Measurements from ENCODE around the gene CAMTA1. TPM values are rescaled to one million over a fixed set of nuclear protein-coding genes. Genes with fewer than 3 reads are reported as not detected.

CAMTA1 gene
- total RNA-seq, 1 donor from 2014 or later = 81.6 TPM

GRCh38 chr1:7366286-7366954, 581.2 kb downstream of the CAMTA1 start:
- no peaks in the 10 kb centered on the region for H3K36me3 Mint-ChIP-seq (ENCODE audit: unreplicated experiment)
- peaks cover 2% of the 10 kb centered on the region for H3K4me1 Mint-ChIP-seq (ENCODE audit: unreplicated experiment)
- no peak for DNase-seq (ENCODE audit: extremely low spot score, unreplicated experiment)
- TF ChIP-seq CTCF (IDR thresholded peaks at IDR 0.05) = no peak
- H3K27ac Mint-ChIP-seq (ENCODE audit: unreplicated experiment) = no peak overlapping the region
- H3K27me3 Mint-ChIP-seq (ENCODE audit: unreplicated experiment) = no peaks in the 10 kb centered on the region
- H3K4me3 Mint-ChIP-seq (ENCODE audit: unreplicated experiment) = no peak overlapping the region
- H3K9me3 Mint-ChIP-seq (ENCODE audit: unreplicated experiment) = no peaks in the 10 kb centered on the region

- TF ChIP-seq CTCF (IDR thresholded peaks at IDR 0.05) = no peak
- no peak overlapping the region for H3K4me3 Mint-ChIP-seq (ENCODE audit: unreplicated experiment)
- no peaks in the 10 kb centered on the region for H3K36me3 Mint-ChIP-seq (ENCODE audit: unreplicated experiment)
- H3K4me1 Mint-ChIP-seq (ENCODE audit: unreplicated experiment) = peaks cover 2% of the 10 kb centered on the region
- H3K27me3 Mint-ChIP-seq (ENCODE audit: unreplicated experiment) = no peaks in the 10 kb centered on the region
- no peaks in the 10 kb centered on the region for H3K9me3 Mint-ChIP-seq (ENCODE audit: unreplicated experiment)
- H3K27ac Mint-ChIP-seq (ENCODE audit: unreplicated experiment) = no peak overlapping the region
- no peak for DNase-seq (ENCODE audit: extremely low spot score, unreplicated experiment)
These were observed 581.9 kb downstream of the CAMTA1 start for GRCh38 chr1:7366955-7367665.

- no peak overlapping the region for H3K27ac Mint-ChIP-seq (ENCODE audit: unreplicated experiment)
- no peaks in the 10 kb centered on the region for H3K36me3 Mint-ChIP-seq (ENCODE audit: unreplicated experiment)
These were observed 584.6 kb downstream of the CAMTA1 start for GRCh38 chr1:7369866-7370265.

GRCh38 chr1:7371926-7372325, 586.7 kb downstream of the CAMTA1 start:
- no peaks in the 10 kb centered on the region for H3K36me3 Mint-ChIP-seq (ENCODE audit: unreplicated experiment)
- no peak overlapping the region for H3K27ac Mint-ChIP-seq (ENCODE audit: unreplicated experiment)
- H3K4me1 Mint-ChIP-seq (ENCODE audit: unreplicated experiment) = peaks cover under 1% of the 10 kb centered on the region
- no peak for DNase-seq (ENCODE audit: extremely low spot score, unreplicated experiment)
- H3K27me3 Mint-ChIP-seq (ENCODE audit: unreplicated experiment) = no peaks in the 10 kb centered on the region
- no peak for TF ChIP-seq CTCF (IDR thresholded peaks at IDR 0.05)
- H3K4me3 Mint-ChIP-seq (ENCODE audit: unreplicated experiment) = no peak overlapping the region
- H3K9me3 Mint-ChIP-seq (ENCODE audit: unreplicated experiment) = no peaks in the 10 kb centered on the region

More at GRCh38 chr1:7369866-7370265, 584.6 kb downstream of the CAMTA1 start:
- TF ChIP-seq CTCF (IDR thresholded peaks at IDR 0.05) = no peak
- H3K4me1 Mint-ChIP-seq (ENCODE audit: unreplicated experiment) = peaks cover 2% of the 10 kb centered on the region
- no peaks in the 10 kb centered on the region for H3K9me3 Mint-ChIP-seq (ENCODE audit: unreplicated experiment)
- no peak overlapping the region for H3K4me3 Mint-ChIP-seq (ENCODE audit: unreplicated experiment)
- H3K27me3 Mint-ChIP-seq (ENCODE audit: unreplicated experiment) = no peaks in the 10 kb centered on the region
- DNase-seq (ENCODE audit: extremely low spot score, unreplicated experiment) = no peak

- Mint-ChIP-seq H3K4me1 (ENCODE audit: unreplicated experiment) (no peaks in the 10 kb centered on the region), H3K27ac (ENCODE audit: unreplicated experiment) (no peak overlapping the region), H3K36me3 (ENCODE audit: unreplicated experiment) (no peaks in the 10 kb centered on the region), H3K4me3 (ENCODE audit: unreplicated experiment) (no peak overlapping the region), H3K27me3 (ENCODE audit: unreplicated experiment) (no peaks in the 10 kb centered on the region), H3K9me3 (ENCODE audit: unreplicated experiment) (no peaks in the 10 kb centered on the region)
- no peak for TF ChIP-seq CTCF (IDR thresholded peaks at IDR 0.05)
- no peak for DNase-seq (ENCODE audit: extremely low spot score, unreplicated experiment)
These were observed 587.3 kb downstream of the CAMTA1 start for GRCh38 chr1:7372477-7373120.
